ENCODE measurements around the gene GON4L.
"Not testable (repeated sequence)": the region's sequence is repeated elsewhere in the genome, so short reads cannot be mapped to it uniquely, and the experiment has no call there.

The GON4L gene

GRCh38 chr1:155816351-155816750 is 40.7 kb downstream of the GON4L start:
- no peaks in the 10 kb centered on the region for H3K4me1 Mint-ChIP-seq
- no peaks in the 10 kb centered on the region for H3K9me3 Mint-ChIP-seq
- no peak overlapping the region for H3K27ac Mint-ChIP-seq
- peaks cover 56% of the 10 kb centered on the region for H3K36me3 Mint-ChIP-seq
- no peak overlapping the region for H3K4me3 Mint-ChIP-seq
- CTCF ChIA-PET: interaction anchor here (0.6 kb wide), 1 partner anchor 61 kb away, joined by 3 read pairs; no protein-coding TSS in a partner anchor
- DNase-seq: no peak
- H3K27me3 Mint-ChIP-seq: no peaks in the 10 kb centered on the region

DNA sequence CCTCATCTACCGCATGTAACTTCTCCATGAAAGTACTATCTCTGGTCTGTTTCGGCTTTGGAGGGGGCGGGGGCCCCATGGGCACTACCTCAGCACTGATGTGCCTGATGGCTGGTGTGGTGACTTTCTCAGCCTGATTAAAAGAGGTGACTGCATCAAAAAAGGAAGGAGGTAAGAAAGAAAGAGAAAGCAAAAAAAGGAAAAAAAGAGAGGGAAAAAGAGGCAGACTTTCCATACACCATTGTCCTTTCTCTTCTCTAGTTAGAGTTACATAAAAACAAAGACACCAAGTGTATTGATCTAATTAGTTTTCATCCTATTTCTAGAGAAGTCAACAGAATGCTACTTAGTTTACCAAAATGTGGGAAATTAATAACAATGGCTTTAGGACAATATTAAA is 43.3 kb downstream of the GON4L start:
- no peak for DNase-seq
- H3K4me1 Mint-ChIP-seq: peaks cover 5% of the 10 kb centered on the region
- peaks cover 48% of the 10 kb centered on the region for H3K36me3 Mint-ChIP-seq
- no peak overlapping the region for H3K27ac Mint-ChIP-seq
- CTCF ChIA-PET: no interaction called here
- no peaks in the 10 kb centered on the region for H3K27me3 Mint-ChIP-seq
- H3K4me3 Mint-ChIP-seq: no peak overlapping the region
- no peaks in the 10 kb centered on the region for H3K9me3 Mint-ChIP-seq

DNA sequence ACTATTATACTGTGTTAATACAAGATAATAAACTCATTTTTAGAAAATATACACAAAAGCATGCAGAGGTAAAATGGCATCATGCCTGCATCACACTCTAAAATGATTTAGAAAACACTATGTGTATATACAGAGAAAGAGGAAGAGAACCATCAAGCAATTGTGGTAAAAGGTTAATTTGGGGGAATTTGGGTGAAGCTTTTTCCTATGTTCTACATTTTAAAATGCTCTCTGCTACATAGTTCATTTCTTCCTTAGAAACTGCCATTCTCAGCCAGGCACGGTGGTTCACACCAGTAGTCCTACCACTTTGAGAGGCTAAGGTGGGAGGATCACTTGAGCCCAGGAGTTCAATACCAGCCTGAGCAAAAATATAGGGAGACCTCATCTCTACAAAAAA is 44.1 kb downstream of the GON4L start:
- H3K9me3 Mint-ChIP-seq: no peaks in the 10 kb centered on the region
- no peak for DNase-seq
- H3K4me3 Mint-ChIP-seq: no peak overlapping the region
- CTCF ChIA-PET: no interaction called here
- peaks cover 5% of the 10 kb centered on the region for H3K4me1 Mint-ChIP-seq
- no peak overlapping the region for H3K27ac Mint-ChIP-seq
- H3K36me3 Mint-ChIP-seq: peaks cover 49% of the 10 kb centered on the region
- H3K27me3 Mint-ChIP-seq: no peaks in the 10 kb centered on the region

- Mint-ChIP-seq H3K4me1 (peaks cover 5% of the 10 kb centered on the region), H3K9me3 (no peaks in the 10 kb centered on the region), H3K36me3 (peaks cover 44% of the 10 kb centered on the region), H3K27ac (peak overlapping the region; percentile 9), H3K27me3 (no peaks in the 10 kb centered on the region), H3K4me3 (no peak overlapping the region)
- DNase-seq: no peak
- CTCF ChIA-PET: no interaction called here
Observed at GRCh38 chr1:155809088-155809487, 47.9 kb downstream of the GON4L start.

- no peak overlapping the region for H3K4me3 Mint-ChIP-seq
- H3K36me3 Mint-ChIP-seq: peaks cover 37% of the 10 kb centered on the region
- H3K4me1 Mint-ChIP-seq: no peaks in the 10 kb centered on the region
- DNase-seq: no peak
- H3K9me3 Mint-ChIP-seq: no peaks in the 10 kb centered on the region
- H3K27me3 Mint-ChIP-seq: no peaks in the 10 kb centered on the region
- no peak overlapping the region for H3K27ac Mint-ChIP-seq
- CTCF ChIA-PET: no interaction called here
Observed at GRCh38 chr1:155801149-155801548, 55.9 kb downstream of the GON4L start.

GRCh38 chr1:155795618-155796017 is 61.4 kb downstream of the GON4L start:
- H3K4me3 Mint-ChIP-seq, CTCF ChIA-PET, H3K9me3 Mint-ChIP-seq, H3K27me3 Mint-ChIP-seq, DNase-seq, H3K27ac Mint-ChIP-seq, H3K4me1 Mint-ChIP-seq: not testable (repeated sequence)
- H3K36me3 Mint-ChIP-seq: peaks cover 34% of the 10 kb centered on the region

DNA sequence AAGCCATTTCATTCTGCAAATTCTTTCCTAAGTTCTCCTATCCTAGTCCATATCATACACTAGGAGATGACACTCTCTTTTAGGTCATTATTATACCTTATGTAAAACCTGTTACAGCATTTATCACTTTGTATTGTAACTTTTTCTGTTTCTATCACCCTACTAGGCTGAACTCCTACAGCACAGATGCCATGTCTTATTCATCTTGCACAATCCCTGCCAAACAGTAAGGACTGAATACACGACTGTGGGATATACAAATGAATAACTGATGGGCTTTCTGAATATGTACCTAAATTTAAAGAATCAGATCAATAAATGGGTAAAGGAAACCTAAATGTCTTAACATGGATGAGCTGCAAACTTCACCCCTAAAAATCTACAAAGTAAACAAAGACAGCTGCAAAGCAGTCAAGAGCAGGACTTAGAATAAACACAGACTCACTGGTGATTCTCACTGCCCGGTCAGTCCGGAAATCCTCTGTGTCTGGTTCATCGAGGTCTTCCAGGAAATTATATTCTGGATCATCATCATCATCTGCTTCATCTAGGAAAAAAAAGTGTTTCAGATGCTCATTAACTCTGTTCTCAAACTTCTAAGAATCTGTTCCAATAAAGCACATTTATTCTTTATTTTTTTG is 62.3 kb downstream of the GON4L start:
- DNase-seq: no peak
- no peaks in the 10 kb centered on the region for H3K4me1 Mint-ChIP-seq
- H3K27ac Mint-ChIP-seq: no peak overlapping the region
- H3K4me3 Mint-ChIP-seq: no peak overlapping the region
- peaks cover 33% of the 10 kb centered on the region for H3K36me3 Mint-ChIP-seq
- no peaks in the 10 kb centered on the region for H3K9me3 Mint-ChIP-seq
- H3K27me3 Mint-ChIP-seq: no peaks in the 10 kb centered on the region
- CTCF ChIA-PET: no interaction called here

DNA sequence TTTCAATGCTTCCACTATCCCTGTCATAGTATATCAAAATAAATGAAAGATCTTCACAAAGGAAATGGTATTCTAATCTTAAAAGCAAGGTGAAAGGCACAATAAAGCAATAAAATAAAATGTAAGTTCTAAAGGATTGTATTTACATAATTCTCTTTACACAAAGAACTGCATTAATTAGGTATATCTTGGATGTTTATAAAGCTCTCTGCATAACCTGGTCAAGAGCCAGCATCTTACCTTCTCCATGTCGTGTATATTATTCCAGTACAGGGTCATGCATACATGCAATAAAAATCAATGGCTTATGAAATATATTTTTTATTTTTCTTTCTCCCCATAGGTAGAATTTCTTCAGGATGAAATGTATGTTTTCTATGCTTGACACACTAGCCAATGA is 63.8 kb downstream of the GON4L start:
- H3K27me3 Mint-ChIP-seq: no peaks in the 10 kb centered on the region
- no peaks in the 10 kb centered on the region for H3K4me1 Mint-ChIP-seq
- no peak overlapping the region for H3K4me3 Mint-ChIP-seq
- DNase-seq: no peak
- H3K27ac Mint-ChIP-seq: no peak overlapping the region
- CTCF ChIA-PET: interaction anchor here (1.0 to 1.1 kb wide), 2 partner anchors 10 to 542 kb away, joined by 3 to 5 read pairs; no protein-coding TSS in a partner anchor
- H3K9me3 Mint-ChIP-seq: no peaks in the 10 kb centered on the region
- H3K36me3 Mint-ChIP-seq: peaks cover 24% of the 10 kb centered on the region

GRCh38 chr1:155777582-155777981 is 79.4 kb downstream of the GON4L start:
- Mint-ChIP-seq H3K9me3 (no peaks in the 10 kb centered on the region), H3K27ac (peak overlapping the region; percentile 35), H3K36me3 (peaks cover 53% of the 10 kb centered on the region), H3K4me3 (no peak overlapping the region), H3K27me3 (no peaks in the 10 kb centered on the region), H3K4me1 (peaks cover 21% of the 10 kb centered on the region)
- no peak for DNase-seq
- CTCF ChIA-PET: no interaction called here

- CTCF ChIA-PET: no interaction called here
- peak; percentile 32 for DNase-seq
- Mint-ChIP-seq H3K27ac (peak overlapping the region; percentile 87), H3K27me3 (no peaks in the 10 kb centered on the region), H3K4me1 (peaks cover 21% of the 10 kb centered on the region), H3K9me3 (no peaks in the 10 kb centered on the region), H3K4me3 (no peak overlapping the region), H3K36me3 (peaks cover 59% of the 10 kb centered on the region)
Observed at GRCh38 chr1:155776414-155776813, 80.6 kb downstream of the GON4L start.

GRCh38 chr1:155773221-155773620 is 83.8 kb downstream of the GON4L start:
- H3K4me3 Mint-ChIP-seq: no peak overlapping the region
- H3K27me3 Mint-ChIP-seq: no peaks in the 10 kb centered on the region
- no peak overlapping the region for H3K27ac Mint-ChIP-seq
- H3K36me3 Mint-ChIP-seq: peaks cover 74% of the 10 kb centered on the region
- no peaks in the 10 kb centered on the region for H3K9me3 Mint-ChIP-seq
- CTCF ChIA-PET: no interaction called here
- DNase-seq: no peak
- H3K4me1 Mint-ChIP-seq: peaks cover 19% of the 10 kb centered on the region

DNA sequence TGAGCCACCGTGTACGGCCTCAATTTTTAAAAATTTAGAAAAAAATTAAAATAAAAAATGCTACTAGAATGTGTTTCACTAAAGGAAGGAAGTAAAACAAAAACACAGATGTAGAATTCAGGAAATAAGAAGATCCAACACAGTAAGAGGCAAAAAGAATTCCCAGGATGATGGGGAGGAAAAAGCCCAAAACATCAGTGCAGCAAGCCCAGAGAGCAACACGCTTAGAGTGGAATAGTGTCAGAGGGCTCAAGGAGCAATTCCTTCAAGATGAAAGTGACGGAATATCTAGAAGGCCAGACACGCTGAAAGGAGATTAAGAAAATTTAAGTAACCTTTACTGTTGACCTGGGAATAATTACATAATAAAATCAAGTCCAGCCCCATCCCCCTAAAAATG is 87.8 kb downstream of the GON4L start:
- H3K27me3 Mint-ChIP-seq: no peaks in the 10 kb centered on the region
- no peak overlapping the region for H3K27ac Mint-ChIP-seq
- CTCF ChIA-PET: interaction anchor here (1.0 kb wide), 1 partner anchor 361 kb away, joined by 3 read pairs; no protein-coding TSS in a partner anchor
- H3K4me3 Mint-ChIP-seq: no peak overlapping the region
- no peaks in the 10 kb centered on the region for H3K4me1 Mint-ChIP-seq
- H3K9me3 Mint-ChIP-seq: no peaks in the 10 kb centered on the region
- H3K36me3 Mint-ChIP-seq: peaks cover 62% of the 10 kb centered on the region
- no peak for DNase-seq

DNA sequence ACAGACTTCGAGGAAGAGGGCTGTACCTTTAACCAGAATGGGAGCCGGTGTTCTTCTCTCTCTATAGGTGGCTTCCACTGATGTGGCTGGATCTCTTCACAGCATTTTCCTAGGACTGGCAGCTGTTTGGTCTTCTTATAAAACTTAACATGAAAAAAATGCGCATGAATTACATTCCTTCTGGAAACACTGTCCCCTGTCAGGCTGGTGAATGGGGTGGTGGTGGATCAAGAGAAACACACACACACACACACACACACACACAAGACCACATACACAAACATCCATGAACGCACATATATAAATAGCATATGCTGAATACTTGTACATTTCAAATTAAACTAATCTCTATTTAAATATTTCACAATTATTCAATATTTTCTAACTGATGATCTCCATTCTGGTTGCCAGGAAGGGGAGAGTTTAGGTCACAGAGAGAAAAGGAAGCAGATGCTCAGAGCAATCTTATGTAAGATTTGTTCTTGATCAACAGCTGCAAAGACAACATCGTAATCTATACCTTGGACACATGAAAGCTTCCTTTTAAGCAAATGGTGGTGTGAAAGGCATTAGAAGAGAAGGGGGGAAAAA is 89.5 kb downstream of the GON4L start:
- H3K27ac Mint-ChIP-seq, DNase-seq, H3K27me3 Mint-ChIP-seq, H3K9me3 Mint-ChIP-seq, H3K4me1 Mint-ChIP-seq, CTCF ChIA-PET, H3K4me3 Mint-ChIP-seq: not testable (repeated sequence)
- peaks cover 56% of the 10 kb centered on the region for H3K36me3 Mint-ChIP-seq

- not testable (repeated sequence) for H3K27ac Mint-ChIP-seq
- peaks cover 53% of the 10 kb centered on the region for H3K36me3 Mint-ChIP-seq
Observed at GRCh38 chr1:155763989-155764388, 93.0 kb downstream of the GON4L start.

DNA sequence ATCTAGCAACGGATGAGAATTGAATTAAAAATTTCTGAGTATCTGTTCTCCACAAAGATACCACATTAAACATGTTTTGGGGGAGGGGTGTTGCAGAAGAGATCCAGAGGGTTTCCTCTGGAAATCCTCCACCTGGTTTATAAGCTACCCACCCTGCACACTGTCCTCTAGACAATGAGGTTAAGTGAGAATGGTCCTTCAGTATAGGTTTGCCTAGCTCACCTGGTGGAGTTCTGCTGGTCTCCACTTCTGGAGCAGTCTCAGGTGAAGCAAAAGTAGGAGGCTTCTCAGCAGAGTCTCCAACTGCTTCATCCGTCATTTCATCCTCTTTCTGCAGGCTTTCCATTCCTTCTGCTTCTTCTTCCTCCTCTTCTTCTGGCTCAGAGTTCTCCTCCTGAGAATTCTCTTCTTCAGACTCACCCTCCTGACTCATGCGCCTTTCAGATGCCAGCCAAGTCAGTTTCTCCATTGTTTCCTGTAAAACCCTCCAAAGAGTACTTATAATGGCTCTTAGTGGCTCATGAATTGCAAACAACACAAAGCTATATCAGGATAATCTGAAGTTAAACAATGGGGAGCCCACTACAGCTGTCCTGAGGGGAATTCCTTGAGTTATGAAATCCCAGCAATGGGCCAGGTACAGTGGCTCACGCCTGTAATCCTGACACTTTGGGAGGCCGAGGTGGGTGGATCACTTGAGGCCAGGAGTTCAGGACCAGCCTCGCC is 93.8 kb downstream of the GON4L start:
- DNase-seq, H3K27me3 Mint-ChIP-seq, H3K27ac Mint-ChIP-seq, H3K9me3 Mint-ChIP-seq, H3K4me1 Mint-ChIP-seq, CTCF ChIA-PET, H3K4me3 Mint-ChIP-seq: not testable (repeated sequence)
- peaks cover 48% of the 10 kb centered on the region for H3K36me3 Mint-ChIP-seq

More at GRCh38 chr1:155763989-155764388, 93.0 kb downstream of the GON4L start:
- H3K27me3 Mint-ChIP-seq, H3K4me3 Mint-ChIP-seq, H3K9me3 Mint-ChIP-seq, CTCF ChIA-PET, DNase-seq, H3K4me1 Mint-ChIP-seq: not testable (repeated sequence)
